GM19463 (cell line): ENCODE results near the gene OR2S2.

Experiments
- ATAC-seq: cut with Tn5 transposase; IDR thresholded peaks from one replicate; pipeline ENCODE4 v1.9.1; 2021; ENCODE audit warnings: mild to moderate bottlenecking, moderate library complexity; ENCODE audit not compliant: unreplicated experiment

OR2S2 gene

DNA sequence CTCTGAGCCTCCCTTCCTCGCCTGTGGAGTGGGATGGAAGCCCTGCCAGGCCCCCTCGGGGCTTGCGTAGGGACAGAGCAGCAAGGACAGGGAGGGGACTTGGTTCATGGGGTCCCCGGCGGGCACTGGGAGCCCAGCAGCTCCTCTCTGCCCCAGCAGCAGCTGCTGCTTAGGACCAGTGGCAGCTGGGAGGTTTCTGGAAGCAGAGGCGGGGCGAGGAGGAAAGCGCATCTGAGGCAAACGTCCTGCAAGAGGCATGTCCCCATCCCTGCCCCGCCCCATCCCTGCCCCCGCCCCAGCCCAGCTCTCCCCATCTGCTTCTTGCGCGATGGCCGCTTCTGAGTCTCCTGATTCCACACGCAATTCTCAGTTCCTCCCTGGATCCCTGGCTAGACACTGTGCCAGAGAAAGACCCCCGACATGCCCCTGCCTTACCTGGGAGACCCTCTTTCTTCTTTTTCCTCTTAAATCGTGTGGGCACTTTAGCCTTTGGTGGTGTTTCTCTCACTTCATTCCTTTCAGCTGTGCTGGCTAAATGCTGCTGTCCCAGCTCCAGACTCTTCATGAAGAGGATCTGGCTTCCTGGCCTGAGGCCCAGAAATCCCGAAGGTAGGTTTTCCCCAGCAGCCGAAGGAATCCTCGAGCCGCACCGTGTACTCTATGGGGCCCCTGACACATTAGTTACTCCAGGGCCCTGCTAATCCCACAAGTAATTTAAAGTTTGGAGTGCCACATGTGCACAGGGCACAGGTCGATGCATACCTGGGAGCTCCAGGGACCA lies 4.4 kb upstream of the OR2S2 start:
- no peak for ATAC-seq

DNA sequence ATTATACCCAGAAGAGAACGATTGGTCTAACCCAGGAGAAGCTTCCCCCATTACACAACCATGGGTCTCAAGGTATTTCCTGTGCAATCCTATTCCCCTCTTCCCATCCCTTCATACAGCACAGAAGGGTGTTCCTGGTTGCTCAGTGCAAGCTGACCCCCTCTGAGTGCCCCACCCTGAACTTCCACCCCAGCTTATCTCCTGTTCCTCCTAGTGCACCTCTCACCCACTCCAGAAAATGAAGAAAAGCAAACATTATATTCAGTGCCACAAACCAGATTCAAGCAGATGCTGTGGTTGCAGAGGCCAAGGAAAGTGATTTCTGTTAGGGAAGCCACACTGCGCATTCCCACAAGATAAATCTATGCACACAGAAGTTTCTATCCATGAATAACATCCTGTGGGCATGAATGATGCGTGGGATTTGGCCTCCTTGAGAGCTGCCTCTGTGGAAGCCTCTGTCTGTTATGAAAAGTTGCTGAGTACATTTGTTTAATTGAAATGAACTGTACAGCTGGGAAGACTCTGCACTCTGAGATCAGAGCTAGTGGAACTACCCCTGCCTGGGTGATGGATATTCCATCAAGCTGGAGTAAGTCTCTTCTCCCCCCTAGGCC lies 2.2 kb upstream of the OR2S2 start:
- no peak for ATAC-seq

DNA sequence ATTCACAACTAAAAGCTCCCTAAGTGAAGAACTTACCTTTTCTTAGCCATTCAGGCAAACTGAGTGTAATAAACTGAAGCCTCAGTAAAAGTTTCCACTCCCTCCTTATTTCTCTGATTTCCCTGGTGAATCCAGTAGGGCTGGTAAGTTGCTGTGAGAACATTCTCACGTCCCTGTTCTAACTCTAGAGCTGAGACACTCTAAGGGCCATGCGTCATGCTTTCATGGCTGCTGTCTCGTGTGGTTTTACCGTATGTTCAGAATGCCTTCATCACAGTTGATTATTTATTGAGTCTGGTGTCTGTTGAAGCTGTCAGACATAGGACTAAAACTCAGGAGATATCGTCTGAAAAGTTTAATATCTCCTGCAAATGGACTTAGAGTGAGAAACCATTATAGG lies 1.3 kb downstream of the OR2S2 start:
- ATAC-seq = no peak

DNA sequence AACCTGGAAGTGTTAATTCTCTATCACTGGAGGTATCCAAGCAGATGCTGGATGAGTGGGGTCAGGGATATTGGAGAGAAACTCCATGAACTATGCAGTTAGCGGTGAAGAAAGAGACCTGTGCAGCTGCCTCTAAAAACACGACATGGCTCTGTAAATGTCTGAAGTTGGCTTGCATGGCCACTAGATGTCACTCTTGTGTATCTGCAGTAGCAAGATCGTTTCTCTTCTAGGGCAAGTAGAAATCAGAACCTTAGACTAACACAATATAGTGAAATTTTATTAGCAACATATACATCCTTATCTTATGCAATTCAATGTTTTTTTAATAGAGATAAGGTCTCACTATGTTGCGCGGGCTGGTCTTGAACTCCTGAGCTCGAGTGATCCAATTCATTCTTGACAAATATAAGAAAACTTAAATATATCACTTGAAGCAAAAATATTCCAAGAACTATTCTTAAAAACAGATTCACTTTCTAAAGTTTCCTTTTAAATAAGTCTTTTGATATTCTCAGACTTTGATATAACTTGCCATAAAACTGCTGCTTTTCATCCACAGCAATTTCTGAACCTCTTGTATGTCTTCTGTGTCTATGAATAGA lies 2.9 kb downstream of the OR2S2 start:
- no peak for ATAC-seq

DNA sequence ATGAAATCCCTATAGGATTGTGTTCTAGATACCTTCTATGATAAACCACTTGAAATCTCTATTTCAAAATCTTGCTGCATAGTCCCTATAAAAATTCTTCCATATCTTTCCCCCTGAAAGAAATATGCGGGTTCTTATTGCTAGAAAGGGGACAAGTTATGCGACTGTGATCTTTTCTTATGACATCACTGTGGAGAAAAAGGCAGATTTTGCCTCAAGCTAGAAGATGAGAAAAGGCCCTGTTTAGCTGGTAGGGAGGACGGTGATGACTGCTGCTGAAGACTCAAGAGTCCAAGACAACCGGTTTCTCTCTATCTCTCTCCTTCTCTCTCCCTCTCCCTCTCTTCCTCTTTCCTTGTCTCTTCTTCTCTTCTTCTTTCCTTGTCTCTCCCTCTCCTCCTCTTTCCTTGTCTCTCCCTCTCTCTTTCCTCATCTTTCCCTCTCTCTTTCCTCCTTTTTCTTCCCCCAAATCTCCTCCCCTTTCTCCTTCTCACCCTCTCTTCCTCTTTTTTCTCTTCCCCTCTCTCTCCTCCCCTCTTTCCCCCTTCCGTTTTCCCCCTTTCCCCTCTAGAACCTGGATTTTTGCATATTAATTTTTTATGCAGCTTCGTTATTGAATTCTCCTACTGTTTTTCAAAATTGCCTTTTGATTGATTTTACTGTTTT lies 5.3 kb downstream of the OR2S2 start:
- no peak for ATAC-seq

DNA sequence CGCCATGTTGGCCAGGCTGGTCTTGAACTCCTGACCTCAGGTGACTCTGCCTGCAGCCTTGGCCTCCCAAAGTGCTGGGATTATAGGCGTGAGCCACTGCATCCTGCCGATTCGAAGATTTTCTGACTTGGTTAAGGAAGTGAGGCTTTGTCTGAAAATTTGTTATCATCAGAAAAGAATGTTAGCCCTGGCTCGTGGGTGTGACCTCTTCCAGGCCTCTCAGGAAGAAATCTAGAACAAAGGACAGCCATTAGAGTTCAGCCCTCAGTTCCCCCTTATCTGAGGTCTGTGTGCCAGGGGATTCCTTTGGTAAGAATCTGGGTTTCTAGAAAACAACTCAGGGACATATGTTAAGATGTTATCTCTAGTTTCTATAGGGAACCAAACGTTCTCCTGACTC lies 6.2 kb downstream of the OR2S2 start:
- no peak for ATAC-seq

DNA sequence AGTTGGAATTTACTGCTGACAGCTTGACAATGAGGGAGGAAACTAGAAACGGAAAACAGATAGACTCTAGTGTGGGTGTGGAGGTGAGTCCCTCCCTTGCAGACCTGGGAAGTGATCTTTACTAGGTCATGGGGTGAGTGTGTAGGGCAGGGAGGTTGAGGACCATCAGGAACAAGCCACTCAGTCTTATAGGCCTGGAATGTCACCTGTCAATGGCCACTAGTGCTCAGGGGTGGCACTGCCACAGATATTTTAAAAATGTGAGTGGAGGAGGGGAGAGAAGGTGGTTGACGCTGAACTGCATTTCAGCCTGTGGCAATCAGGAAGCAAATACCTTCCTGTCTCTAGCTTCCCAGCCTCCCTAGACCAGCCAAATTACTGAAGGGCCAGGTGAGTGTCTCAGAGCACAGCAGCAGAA lies 9.0 kb downstream of the OR2S2 start:
- no peak for ATAC-seq

DNA sequence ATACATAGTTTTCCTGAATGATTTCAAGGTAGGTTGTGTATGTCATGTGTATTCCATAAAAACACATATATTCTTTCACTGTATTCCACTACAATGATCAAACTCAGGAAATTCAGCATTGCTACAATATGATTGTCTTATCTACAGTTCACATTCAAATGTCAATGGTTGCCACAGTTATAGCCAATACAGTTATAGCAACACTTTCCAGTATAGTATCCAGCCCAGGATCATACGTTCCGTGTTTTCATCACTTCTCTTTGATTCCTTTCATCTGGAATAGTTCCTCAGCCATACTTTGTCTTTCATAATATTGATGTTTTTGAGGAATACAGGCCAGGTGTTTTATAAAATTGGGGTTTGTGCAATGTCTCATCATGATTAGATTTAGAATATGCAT lies 9.5 kb downstream of the OR2S2 start:
- ATAC-seq = no peak

DNA sequence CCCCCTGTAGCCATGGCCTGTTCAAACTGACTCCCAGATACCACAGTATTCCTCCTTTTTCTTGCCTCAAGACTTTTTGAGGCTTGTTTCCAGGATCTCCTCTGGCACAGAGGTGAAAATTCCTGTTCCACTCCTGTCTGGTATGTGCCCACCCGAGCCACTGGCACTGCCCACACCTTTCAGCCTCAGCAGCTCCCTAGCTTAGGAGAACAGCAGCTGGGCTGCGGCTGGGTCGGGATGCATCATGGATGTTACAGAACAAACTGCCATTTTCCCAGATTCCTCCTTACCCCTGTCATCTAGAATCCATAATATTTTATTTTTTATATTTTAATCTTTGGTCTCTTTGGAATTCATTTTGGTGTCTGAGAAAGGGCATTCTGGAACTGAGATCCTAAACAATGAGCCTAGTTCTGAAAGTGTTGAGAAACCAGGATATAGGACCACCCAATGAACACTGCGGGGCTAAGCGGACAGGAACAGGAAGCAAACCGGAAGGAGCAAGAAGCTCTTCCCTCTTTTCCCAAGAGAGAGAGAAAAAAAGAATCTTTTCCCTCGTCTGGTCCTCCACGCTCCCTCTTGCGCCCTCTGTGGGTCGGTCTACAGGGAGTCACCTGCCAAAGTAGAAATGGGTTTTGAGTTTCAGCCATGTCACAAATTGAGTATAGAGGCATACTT lies 12.5 kb downstream of the OR2S2 start:
- no peak for ATAC-seq

DNA sequence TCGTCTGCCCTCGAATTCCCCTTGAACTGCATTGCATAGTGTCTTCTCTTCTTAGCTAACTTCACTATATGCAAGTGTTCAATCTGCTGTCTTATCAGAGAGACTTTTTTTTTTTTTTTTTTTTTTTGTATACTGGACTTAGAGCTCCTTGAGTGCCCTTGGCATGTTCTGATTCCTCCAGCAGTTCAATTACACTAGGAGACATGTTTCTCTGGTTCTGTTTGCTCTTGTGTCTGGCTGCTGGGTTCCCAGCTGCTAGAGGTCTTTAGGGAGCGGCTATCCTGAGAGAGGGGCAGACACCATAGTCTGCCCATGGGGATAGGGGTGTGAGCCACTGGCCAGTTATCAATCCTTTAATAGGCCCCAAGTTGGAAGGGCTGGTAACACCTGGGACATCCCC lies 13.1 kb downstream of the OR2S2 start:
- ATAC-seq = no peak

DNA sequence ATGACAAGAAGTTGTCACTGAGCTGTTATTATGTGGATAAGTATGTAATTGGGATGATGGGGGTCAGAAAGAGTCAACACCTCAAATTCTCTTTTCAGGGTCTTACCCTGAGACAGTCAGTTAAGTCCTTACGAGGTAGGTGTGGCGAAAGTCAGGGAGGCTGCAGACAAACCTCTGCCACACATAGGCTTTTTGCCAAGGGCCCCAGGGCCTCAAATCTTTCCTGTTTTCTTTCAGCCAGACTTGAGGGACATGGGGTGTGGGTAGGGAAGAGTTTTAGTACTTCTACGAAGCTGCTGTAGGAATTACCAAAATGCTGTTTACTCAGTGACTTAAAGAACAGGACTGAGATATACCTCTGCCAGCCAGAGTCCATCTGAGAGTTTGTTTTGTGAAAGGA lies 13.8 kb downstream of the OR2S2 start:
- no peak for ATAC-seq

DNA sequence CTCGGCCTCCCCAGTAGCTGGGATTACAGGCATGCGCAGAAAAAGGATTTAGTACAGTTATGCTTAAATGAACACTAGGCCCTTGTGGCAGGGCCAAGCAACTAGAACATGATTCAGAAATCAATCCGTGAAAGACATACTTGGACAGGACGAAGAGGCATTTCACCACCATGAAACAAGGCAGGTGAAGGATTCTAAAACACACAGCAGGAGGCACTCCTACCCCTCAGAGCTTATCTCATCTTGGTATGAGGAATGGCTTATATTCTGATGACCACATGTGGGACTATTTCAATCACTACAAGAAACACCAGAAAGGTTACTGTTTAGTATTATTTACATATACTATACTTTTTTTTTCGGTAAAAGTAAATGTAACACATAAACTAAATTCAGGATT lies 15.7 kb downstream of the OR2S2 start:
- no peak for ATAC-seq

DNA sequence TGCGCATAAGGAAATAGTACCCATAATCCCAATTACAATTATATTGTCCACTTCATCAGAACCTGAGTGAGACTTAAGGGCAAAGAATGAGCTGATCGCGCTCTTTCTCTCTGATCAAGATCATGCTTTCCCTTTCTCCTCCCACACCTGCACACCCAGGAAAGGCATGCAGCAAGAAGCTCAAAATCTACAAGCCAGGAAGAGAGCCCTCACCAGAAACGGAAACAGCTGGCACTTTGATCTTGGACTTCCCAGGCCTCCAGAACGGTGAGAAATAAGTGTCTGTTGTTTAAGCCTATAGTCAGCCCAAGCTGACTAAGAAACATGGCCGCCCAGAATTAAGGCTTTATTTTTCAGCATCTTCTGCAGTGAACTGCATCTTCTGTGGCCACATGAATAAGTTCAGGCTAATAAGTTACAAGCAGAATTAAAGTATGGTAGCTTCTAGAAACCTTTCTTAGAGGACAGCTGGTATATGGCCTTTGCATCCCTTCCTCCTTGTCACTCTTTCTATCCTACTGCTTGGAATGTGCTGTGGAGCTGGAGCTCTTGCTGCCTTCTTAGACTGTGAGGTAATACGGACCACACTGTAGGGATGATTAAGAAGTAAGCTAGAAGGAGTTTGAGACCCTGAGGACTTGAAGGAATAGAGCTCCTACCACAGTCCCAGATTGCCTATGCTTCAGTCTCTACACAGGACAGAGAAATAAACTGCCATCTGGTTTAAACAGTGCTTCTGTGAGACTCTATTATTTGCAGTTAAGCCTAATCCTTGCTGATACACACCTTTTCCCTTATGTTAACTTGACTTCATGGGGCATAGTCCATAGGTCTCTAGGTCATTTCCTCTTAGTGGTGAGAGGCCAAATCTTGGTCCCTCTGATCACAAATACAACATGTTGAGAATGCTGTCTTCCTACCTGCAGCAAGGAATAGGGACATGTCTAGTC lies 17.2 kb downstream of the OR2S2 start:
- no peak for ATAC-seq

DNA sequence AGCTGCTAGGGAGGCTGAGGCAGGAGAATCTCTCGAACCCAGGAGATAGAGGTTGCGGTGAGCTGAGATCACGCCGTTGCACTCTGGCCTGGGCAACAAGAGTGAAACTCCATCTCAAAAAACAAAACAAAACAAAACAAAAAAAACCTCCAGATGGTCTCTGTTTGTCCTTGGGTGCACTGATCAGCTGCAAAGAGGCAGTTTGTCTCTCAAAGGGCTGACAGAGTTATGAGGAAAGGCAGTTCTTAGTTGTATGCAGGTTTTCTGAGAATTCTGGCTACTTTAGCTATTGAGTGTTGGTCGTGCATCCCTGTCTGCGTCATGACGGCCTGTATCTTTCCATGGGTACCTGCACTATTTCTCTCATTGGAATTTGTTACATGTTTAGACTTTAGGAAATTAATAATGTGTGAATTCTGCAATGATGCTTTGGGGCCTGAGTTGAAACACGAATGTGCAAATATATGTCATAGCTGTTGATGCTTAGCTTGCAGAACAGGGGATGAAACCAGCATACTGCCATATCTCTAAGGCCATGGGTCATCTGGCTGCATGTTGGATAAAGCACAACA lies 18.2 kb downstream of the OR2S2 start:
- ATAC-seq = no peak

DNA sequence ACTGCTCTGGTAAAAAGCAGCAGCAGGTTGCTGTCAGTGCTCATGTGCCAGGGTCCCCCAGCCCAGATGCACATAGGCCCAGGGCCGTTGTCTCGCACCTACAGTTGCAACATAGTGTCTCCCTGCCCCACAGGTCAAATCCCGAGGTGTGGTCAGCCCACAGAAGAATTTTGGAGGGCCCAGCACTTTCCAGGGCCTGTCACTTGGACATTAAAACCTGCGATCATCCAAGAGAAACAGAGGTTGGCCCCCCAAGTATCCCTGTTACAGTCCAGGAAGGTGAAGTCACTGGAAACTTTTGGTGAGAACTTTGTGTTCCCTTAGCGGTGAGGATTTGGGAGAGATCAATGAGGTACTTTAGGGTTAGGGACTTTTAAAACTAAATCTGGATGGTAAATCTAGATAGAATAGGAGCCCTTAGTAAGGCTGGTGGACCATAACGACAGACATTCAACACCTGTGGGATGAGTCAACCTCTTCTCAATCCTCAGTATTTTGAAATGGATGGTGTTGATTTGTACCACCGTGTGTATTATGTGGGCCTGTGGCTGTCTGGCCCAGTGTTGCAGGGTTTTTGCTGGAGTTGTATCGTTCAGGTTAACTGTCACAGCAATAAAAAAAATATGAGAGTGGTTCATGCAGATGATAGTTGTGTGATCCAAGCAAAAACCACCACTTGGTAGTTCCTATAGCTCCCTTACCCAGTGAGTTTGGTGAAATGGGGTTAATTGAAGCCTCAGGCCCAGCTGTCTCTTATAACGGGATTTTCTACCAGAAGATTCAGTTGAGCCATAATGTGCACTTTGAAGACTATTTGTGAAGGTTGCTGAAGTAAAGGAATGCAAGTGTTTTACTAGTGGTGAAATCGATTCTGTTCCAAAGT lies 19.2 kb downstream of the OR2S2 start:
- ATAC-seq = no peak

DNA sequence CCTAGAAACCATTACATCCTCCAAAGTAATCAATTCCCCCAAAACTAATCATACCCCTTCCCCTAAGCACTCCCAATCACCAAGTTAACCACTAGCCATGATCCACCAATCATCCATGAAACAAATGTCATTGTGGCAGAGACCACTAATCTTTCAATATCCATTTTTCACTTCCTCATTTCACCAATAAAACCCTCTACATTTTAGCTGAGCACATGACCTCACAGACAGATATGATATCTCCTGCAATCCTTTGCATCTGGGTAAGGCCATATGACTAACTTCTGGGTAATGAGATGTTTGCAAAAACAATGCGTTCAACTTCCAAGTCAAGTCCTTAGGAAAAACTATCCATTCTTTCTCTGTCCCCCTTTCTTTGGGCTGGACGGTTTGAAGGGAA lies 20.7 kb downstream of the OR2S2 start:
- no peak for ATAC-seq

DNA sequence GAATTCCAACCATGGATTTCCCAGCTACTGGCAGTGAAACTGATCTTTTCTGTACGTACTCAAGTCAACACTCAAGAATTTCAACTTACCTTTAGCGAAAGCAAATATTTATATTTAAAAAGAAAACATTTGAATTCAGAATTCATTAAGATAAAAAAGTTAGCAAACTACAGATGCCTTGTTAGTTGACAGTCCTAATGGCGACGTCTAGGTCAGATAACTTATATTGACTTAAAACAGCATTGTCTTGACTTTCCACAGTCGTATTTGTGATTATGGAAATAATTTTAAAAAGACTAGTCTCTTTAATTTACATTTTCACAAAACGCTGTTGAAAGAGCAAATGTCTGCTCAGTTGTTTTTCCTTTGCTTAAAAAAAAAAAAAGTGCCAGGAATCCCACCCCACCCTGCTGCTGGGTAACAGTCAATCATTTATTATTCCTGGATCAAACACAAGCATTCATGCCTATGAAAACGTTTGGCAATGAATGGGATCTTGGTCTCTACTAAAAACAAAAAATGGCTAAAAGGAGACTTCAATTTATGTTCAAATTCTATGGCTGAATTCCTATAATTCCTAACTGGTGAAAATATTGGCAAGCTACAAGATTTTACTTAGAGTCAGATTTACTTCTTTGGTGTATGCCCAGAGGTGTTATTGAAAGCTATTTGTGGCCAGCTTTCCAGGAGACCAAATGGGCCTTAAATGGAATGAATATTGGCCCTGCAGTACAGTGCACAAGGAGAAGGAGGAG lies 22.0 kb downstream of the OR2S2 start:
- no peak for ATAC-seq

DNA sequence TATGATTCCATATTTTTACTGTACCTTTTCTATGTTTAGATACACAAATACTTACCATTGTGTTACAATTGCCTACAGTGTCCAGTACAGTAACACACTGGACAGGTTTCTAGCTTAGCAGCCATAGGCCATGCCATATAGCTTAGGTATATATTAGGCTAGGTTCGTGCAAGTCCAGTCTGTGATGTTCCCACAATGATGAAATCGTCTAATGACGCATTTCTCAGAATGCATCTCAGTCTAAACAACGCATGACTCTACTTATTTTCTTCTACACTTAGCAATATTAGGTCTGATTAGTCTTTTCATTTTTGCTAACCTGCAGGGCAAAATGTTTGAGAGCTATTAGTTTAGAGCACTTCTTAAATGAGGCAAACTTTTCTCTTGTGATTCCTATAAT lies 22.7 kb downstream of the OR2S2 start:
- ATAC-seq = no peak
